ENCODE measurements around the gene DRICH1. TPM values are rescaled to one million over a fixed set of nuclear protein-coding genes. Genes with fewer than 3 reads are reported as not detected.

DRICH1 gene
- total RNA-seq, 6 donors from 2014 or later: 0.30 to 5.8 (median 0.81) TPM; not detected in 1

- no peak for ATAC-seq (ENCODE audit: low FRiP score in 2 of 2)
- Histone ChIP-seq H3K4me1 (no peaks in the 10 kb centered on the region), H3K27me3 (no peaks in the 10 kb centered on the region), H3K27ac (no peak overlapping the region), H3K9me3 (no peaks in the 10 kb centered on the region), H3K36me3 (no peaks in the 10 kb centered on the region), H3K4me3 (no peak overlapping the region)
- DNase-seq: no peak
- WGBS, 2 donors: 71 to 75% methylated on average over 3 to 5 of the region's 5 CpGs
- TF ChIP-seq POLR2A (IDR thresholded peaks at IDR 0.05) (no peak), POLR2AphosphoS5 (IDR thresholded peaks at IDR 0.05) (no peak), EP300 (IDR thresholded peaks at IDR 0.05) (no peak)
- TF ChIP-seq, protein P1, sequence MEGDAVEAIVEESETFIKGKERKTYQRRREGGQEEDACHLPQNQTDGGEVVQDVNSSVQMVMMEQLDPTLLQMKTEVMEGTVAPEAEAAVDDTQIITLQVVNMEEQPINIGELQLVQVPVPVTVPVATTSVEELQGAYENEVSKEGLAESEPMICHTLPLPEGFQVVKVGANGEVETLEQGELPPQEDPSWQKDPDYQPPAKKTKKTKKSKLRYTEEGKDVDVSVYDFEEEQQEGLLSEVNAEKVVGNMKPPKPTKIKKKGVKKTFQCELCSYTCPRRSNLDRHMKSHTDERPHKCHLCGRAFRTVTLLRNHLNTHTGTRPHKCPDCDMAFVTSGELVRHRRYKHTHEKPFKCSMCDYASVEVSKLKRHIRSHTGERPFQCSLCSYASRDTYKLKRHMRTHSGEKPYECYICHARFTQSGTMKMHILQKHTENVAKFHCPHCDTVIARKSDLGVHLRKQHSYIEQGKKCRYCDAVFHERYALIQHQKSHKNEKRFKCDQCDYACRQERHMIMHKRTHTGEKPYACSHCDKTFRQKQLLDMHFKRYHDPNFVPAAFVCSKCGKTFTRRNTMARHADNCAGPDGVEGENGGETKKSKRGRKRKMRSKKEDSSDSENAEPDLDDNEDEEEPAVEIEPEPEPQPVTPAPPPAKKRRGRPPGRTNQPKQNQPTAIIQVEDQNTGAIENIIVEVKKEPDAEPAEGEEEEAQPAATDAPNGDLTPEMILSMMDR (IDR thresholded peaks at IDR 0.05): no peak
Observed at GRCh38 chr22:23579280-23579679, 52.8 kb downstream of the DRICH1 start.

GRCh38 chr22:23578306-23578705 lies 53.8 kb downstream of the DRICH1 start:
- no peak for DNase-seq
- Histone ChIP-seq H3K36me3 (no peaks in the 10 kb centered on the region), H3K4me3 (no peak overlapping the region), H3K27ac (no peak overlapping the region), H3K27me3 (no peaks in the 10 kb centered on the region), H3K4me1 (no peaks in the 10 kb centered on the region), H3K9me3 (no peaks in the 10 kb centered on the region)
- TF ChIP-seq POLR2A (IDR thresholded peaks at IDR 0.05) (no peak), EP300 (IDR thresholded peaks at IDR 0.05) (no peak), POLR2AphosphoS5 (IDR thresholded peaks at IDR 0.05) (no peak)
- 70 to 74% methylated on average over 5 to 11 of the region's 11 CpGs for WGBS, 2 donors
- ATAC-seq (ENCODE audit: low FRiP score in 2 of 2): no peak

DNA sequence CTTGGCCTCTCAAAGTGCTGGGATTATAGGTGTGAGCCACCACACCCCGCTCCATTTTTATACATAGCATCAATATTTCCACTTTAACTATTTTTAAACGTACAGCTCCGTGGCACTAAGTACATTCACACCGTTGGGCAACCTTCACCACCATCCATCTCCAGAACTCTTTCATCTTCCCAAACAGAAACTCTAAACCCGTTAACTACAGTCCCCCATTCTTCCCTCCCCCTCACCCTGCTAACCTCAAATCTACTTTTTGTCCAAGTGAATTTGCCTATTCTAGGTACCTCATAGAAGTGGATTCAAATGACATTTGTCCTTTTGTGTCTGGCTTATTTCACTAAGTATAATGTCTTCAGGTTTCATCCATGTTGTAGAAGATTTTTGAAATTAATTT lies 55.4 kb downstream of the DRICH1 start:
- ATAC-seq (ENCODE audit: low FRiP score in 2 of 2) (no peak), DNase-seq (no peak)
- Histone ChIP-seq H3K27ac (no peak overlapping the region), H3K27me3 (no peaks in the 10 kb centered on the region), H3K36me3 (no peaks in the 10 kb centered on the region), H3K4me1 (no peaks in the 10 kb centered on the region), H3K4me3 (no peak overlapping the region), H3K9me3 (no peaks in the 10 kb centered on the region)
- TF ChIP-seq POLR2A (IDR thresholded peaks at IDR 0.05) (no peak), POLR2AphosphoS5 (IDR thresholded peaks at IDR 0.05) (no peak), EP300 (IDR thresholded peaks at IDR 0.05) (no peak)
- TF ChIP-seq, protein P1 (IDR thresholded peaks at IDR 0.05): no peak
- WGBS, 2 donors: 44 to 65% methylated on average over 5 of the region's 5 CpGs

GRCh38 chr22:23575601-23576000 lies 56.5 kb downstream of the DRICH1 start:
- Histone ChIP-seq H3K36me3 (no peaks in the 10 kb centered on the region), H3K27me3 (no peaks in the 10 kb centered on the region), H3K4me1 (no peaks in the 10 kb centered on the region), H3K9me3 (no peaks in the 10 kb centered on the region), H3K27ac (no peak overlapping the region), H3K4me3 (no peak overlapping the region)
- ATAC-seq (ENCODE audit: low FRiP score in 2 of 2) (no peak), DNase-seq (no peak)
- 90 to 95% methylated on average over 4 of the region's 4 CpGs for WGBS, 2 donors
- no peak for TF ChIP-seq POLR2AphosphoS5 (IDR thresholded peaks at IDR 0.05)
- no peak for TF ChIP-seq EP300 (IDR thresholded peaks at IDR 0.05)
- no peak for TF ChIP-seq POLR2A (IDR thresholded peaks at IDR 0.05)
- TF ChIP-seq, protein P1 (IDR thresholded peaks at IDR 0.05): no peak

GRCh38 chr22:23574877-23575276 lies 57.2 kb downstream of the DRICH1 start:
- WGBS, 2 donors: 69 to 78% methylated on average over 5 to 8 of the region's 8 CpGs
- Histone ChIP-seq H3K9me3 (no peaks in the 10 kb centered on the region), H3K4me1 (no peaks in the 10 kb centered on the region), H3K27me3 (no peaks in the 10 kb centered on the region), H3K4me3 (no peak overlapping the region), H3K27ac (no peak overlapping the region), H3K36me3 (no peaks in the 10 kb centered on the region)
- TF ChIP-seq POLR2A (IDR thresholded peaks at IDR 0.05) (no peak), EP300 (IDR thresholded peaks at IDR 0.05) (no peak), POLR2AphosphoS5 (IDR thresholded peaks at IDR 0.05) (no peak)
- TF ChIP-seq, protein P1 (IDR thresholded peaks at IDR 0.05): no peak
- ATAC-seq (ENCODE audit: low FRiP score in 2 of 2): peak; percentile 25 to 35
- DNase-seq: peak in 1 of 2 donors; percentile 53
